ENCODE measurements around the gene RFXAP. TPM values are rescaled to one million over a fixed set of nuclear protein-coding genes. Genes with fewer than 3 reads are reported as not detected.

RFXAP gene
- 7.5 and 14.3 TPM in 2 replicates for polyA plus RNA-seq

GRCh38 chr13:36818804-36819738, at the start of gene RFXAP:
Gene RFXAP (plus strand): TSS chr13:36819222. CDS start chr13:36819358, 136 bp downstream.

Other genes with a start within 250 kb of the RFXAP start
- gene SERTM1, start 145.2 kb upstream of the RFXAP start, polyA plus RNA-seq = 0.12 TPM in 1 of 2 replicates, not detected in the other
- gene SMAD9, start 101.0 kb downstream of the RFXAP start, polyA plus RNA-seq = 8.5 and 9.7 TPM in 2 replicates
- gene ALG5, start 180.1 kb downstream of the RFXAP start, polyA plus RNA-seq = 85.5 and 117 TPM in 2 replicates
- 47.7 and 69.1 TPM in 2 replicates for gene EXOSC8, start 181.6 kb downstream of the RFXAP start, polyA plus RNA-seq
- gene SUPT20H, start 240.5 kb downstream of the RFXAP start, polyA plus RNA-seq = 20.3 and 27.6 TPM in 2 replicates

Measured in Purkinje cell (primary cell).